OCI-LY7 (cell line): ENCODE measurements around the gene KRTAP5-8. TPM values are rescaled to one million over a fixed set of nuclear protein-coding genes. Genes with fewer than 3 reads are reported as not detected.

ENCODE experiments used
- BruUV-seq: library from RNA; stranded (reverse); fragments of 400-500 nt; replicated peaks from 2 replicates; lab custom pipeline; 2021; lab: Mats Ljungman, UMichigan
- CTCF ChIA-PET: fragments of 300-600 bp; sonication (Branson Sonifier 250); formaldehyde crosslinking; loops from one replicate; lab custom pipeline; 2022; ENCODE audit warnings: antibody characterized with exemption; ENCODE audit not compliant: unreplicated experiment; lab: Charles Lee
- POLR2A ChIA-PET: fragments of 300-600 bp; sonication (Branson Sonifier 250); formaldehyde crosslinking; loops from one replicate; lab custom pipeline; 2022; ENCODE audit warnings: antibody characterized with exemption; lab: Charles Lee
- DNase-seq: peaks from one replicate; pipeline ENCODE4 v3.0.0-alpha.2; 2015; ENCODE audit warnings: low spot score
- H2AFZ ChIP-seq: fragments of 200-600 bp; sonication (generic), shearing (Covaris generic); 2 replicates; pipeline ENCODE4 v1.6.1; 2014; ENCODE audit warnings: mild to moderate bottlenecking, antibody characterized with exemption, low read length, moderate library complexity
- H3K27ac ChIP-seq: fragments of 200-600 bp; sonication (generic); 2 replicates; pipeline ENCODE4 v1.5.1; 2014; ENCODE audit warnings: mixed run types, low read depth, mild to moderate bottlenecking, moderate library complexity, low read length, inconsistent platforms; ENCODE audit not compliant: poor library complexity, severe bottlenecking
- H3K36me3 ChIP-seq: fragments of 200-600 bp; sonication (generic); 2 replicates; pipeline ENCODE4 v1.6.1; 2014; ENCODE audit warnings: mild to moderate bottlenecking, antibody characterized with exemption, low read length, moderate library complexity, mixed read lengths; ENCODE audit not compliant: insufficient read depth
- H3K4me1 ChIP-seq: fragments of 200-600 bp; sonication (generic); 2 replicates; pipeline ENCODE4 v1.5.1; 2014; ENCODE audit warnings: mild to moderate bottlenecking, low read length; ENCODE audit not compliant: insufficient read depth, poor library complexity, severe bottlenecking
- H3K4me2 ChIP-seq: fragments of 200-600 bp; sonication (generic); 2 replicates; pipeline ENCODE4 v1.6.1; 2014; ENCODE audit warnings: mild to moderate bottlenecking, low read length
- H3K4me3 ChIP-seq: fragments of 200-600 bp; sonication (generic); 2 replicates; pipeline ENCODE4 v1.5.1; 2014; ENCODE audit warnings: mild to moderate bottlenecking, low read depth, low read length; ENCODE audit not compliant: poor library complexity, severe bottlenecking
- H3K79me2 ChIP-seq: fragments of 200-600 bp; sonication (generic); 2 replicates; pipeline ENCODE4 v1.6.1; 2016; ENCODE audit warnings: low read depth, mild to moderate bottlenecking, low read length, moderate library complexity, mixed read lengths; ENCODE audit not compliant: insufficient read depth
- H3K9me2 ChIP-seq: fragments of 200-600 bp; sonication (generic); 2 replicates; pipeline ENCODE4 v1.6.1; 2016; ENCODE audit warnings: mild to moderate bottlenecking, low read length, mixed read lengths; ENCODE audit not compliant: insufficient read depth
- H3K9me3 ChIP-seq: fragments of 200-600 bp; sonication (generic); 2 replicates; pipeline ENCODE4 v1.6.1; 2014; ENCODE audit warnings: mild to moderate bottlenecking, mixed run types, low read length, mixed read lengths
- H4K20me1 ChIP-seq: fragments of 200-600 bp; sonication (generic); 2 replicates; pipeline ENCODE4 v1.6.1; 2014; ENCODE audit warnings: mild to moderate bottlenecking, antibody characterized with exemption, low read length, moderate library complexity, mixed read lengths; ENCODE audit not compliant: insufficient read depth
- EZH2phosphoT487 ChIP-seq: fragments of 200-600 bp; sonication (generic); IDR thresholded peaks from 2 replicates; pipeline ENCODE4 v1.6.1; 2018; ENCODE audit warnings: low read depth, borderline replicate concordance, mild to moderate bottlenecking, mixed run types, antibody characterized with exemption, low read length, moderate library complexity, mixed read lengths
- intact Hi-C: fragments of 100-400 bp; cut with micrococcal nuclease; formaldehyde crosslinking; loops from one replicate; pipeline ENCODE4 v1.10.0; 2022; ENCODE audit not compliant: unreplicated experiment
- total RNA-seq, 2 experiments: library from RNA; depleted of rRNA in 1 of 2; stranded (reverse); fragments of >200 nt in 1 of 2; shearing (Covaris generic) in 1 of 2; gene quantifications; 2 replicates each; pipeline ENCODE4 v1.2.3, GENCODE V29; 2014 to 2022
- TF ChIP-seq, protein P1 (sequence below): fragments of 200-600 bp; sonication (generic); conservative IDR thresholded peaks from 2 replicates; pipeline ENCODE4 v1.5.1; 2014; ENCODE audit warnings: mild to moderate bottlenecking, antibody characterized with exemption, low read length, moderate library complexity, mixed read lengths

Gene KRTAP5-8
- total RNA-seq, 2 experiments from 2014 or later = not detected

DNA sequence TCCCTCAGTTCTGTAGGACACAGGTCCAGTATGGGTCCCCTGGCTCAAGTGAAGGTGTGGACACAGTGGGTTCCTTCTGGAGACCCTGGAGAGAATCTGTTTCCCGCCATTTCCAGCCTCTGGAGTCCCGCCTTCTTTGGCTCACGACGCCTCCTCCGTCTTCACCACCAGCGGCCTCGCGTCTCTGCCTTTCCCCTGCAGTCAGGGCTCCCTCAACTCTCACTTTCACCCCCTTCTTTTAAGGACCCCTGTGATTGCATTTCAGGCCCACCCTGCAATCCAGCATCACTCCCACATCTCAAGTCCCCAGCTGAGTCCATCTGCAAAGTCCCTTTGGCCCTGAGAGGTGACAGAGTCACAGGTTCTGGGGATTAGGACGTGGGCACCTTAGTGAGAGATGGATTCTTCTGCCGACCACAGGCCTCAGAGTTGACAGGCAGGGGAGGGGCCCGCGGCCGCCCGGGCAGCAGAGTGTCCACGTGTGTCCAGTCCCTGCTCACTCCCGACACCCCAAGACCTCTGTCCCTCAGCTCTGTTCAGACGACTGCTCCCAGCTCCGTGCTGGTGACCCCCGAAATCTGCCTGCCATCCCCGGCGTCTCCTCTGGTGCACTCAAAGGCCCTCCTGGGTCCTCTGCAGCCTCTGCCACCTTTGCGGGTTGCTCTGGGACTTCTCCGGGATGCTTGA is 47.6 kb upstream of the KRTAP5-8 start:
- peaks cover 13% of the 10 kb centered on the region; the same call in 1 of the 2 replicates for H3K36me3 ChIP-seq
- H3K4me2 ChIP-seq = no peak overlapping the region
- H4K20me1 ChIP-seq = no peaks in the 10 kb centered on the region
- POLR2A ChIA-PET = no interaction called here
- no peak for DNase-seq
- H3K9me2 ChIP-seq = no peaks in the 10 kb centered on the region
- intact Hi-C loops = no loop called here
- H3K27ac ChIP-seq = no peak overlapping the region
- no peak overlapping the region for H3K4me3 ChIP-seq
- CTCF ChIA-PET = no interaction called here
- no peaks in the 10 kb centered on the region for H3K4me1 ChIP-seq
- no TSS peak for BruUV-seq
- no peaks in the 10 kb centered on the region for H3K79me2 ChIP-seq
- no peak for TF ChIP-seq EZH2phosphoT487
- TF ChIP-seq, protein P1, sequence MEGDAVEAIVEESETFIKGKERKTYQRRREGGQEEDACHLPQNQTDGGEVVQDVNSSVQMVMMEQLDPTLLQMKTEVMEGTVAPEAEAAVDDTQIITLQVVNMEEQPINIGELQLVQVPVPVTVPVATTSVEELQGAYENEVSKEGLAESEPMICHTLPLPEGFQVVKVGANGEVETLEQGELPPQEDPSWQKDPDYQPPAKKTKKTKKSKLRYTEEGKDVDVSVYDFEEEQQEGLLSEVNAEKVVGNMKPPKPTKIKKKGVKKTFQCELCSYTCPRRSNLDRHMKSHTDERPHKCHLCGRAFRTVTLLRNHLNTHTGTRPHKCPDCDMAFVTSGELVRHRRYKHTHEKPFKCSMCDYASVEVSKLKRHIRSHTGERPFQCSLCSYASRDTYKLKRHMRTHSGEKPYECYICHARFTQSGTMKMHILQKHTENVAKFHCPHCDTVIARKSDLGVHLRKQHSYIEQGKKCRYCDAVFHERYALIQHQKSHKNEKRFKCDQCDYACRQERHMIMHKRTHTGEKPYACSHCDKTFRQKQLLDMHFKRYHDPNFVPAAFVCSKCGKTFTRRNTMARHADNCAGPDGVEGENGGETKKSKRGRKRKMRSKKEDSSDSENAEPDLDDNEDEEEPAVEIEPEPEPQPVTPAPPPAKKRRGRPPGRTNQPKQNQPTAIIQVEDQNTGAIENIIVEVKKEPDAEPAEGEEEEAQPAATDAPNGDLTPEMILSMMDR = no peak
- H2AFZ ChIP-seq = no peak overlapping the region
- no peaks in the 10 kb centered on the region for H3K9me3 ChIP-seq

DNA sequence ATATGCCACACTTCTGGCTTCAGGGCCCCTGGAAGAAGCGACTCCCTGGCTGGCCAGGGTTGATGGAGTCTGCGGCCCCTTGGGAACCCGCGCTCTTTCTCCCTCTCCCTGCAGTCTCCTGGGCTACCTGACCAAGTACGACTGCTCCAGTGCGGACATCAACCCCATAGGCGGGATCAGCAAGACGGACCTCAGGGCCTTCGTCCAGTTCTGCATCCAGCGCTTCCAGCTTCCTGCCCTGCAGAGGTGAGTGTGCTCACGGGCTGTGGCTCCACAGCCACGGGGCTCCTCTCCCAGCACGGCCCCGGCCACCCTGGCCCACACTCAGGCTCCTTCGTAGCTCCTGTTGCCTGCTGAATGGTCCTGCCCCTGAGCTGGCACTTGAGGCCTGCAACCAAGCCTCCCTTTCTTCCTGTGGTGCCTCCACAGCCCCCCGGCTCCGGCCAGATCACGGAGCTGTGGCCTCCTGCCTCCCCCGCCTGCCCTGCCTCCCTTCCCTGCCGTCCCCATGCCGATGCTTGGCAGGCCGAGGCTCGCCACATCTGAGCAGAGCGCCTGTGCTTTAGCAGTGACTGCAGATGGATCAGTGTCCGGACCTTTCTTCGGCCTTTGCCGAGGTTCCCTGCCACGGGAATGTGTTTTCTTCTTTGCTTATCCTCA is 47.0 kb upstream of the KRTAP5-8 start:
- BruUV-seq = no TSS peak
- intact Hi-C loops = no loop called here
- H3K27ac ChIP-seq = no peak overlapping the region
- no peaks in the 10 kb centered on the region for H3K79me2 ChIP-seq
- H3K9me2 ChIP-seq = no peaks in the 10 kb centered on the region
- no peaks in the 10 kb centered on the region for H4K20me1 ChIP-seq
- TF ChIP-seq, protein P1 = no peak
- TF ChIP-seq EZH2phosphoT487 = no peak
- no peak overlapping the region for H3K4me3 ChIP-seq
- no peak overlapping the region for H3K4me2 ChIP-seq
- ChIA-PET POLR2A (no interaction called here), CTCF (no interaction called here)
- no peaks in the 10 kb centered on the region for H3K4me1 ChIP-seq
- H3K36me3 ChIP-seq = peaks cover 13% of the 10 kb centered on the region; the same call in 1 of the 2 replicates
- H2AFZ ChIP-seq = no peak overlapping the region
- no peak for DNase-seq
- H3K9me3 ChIP-seq = no peaks in the 10 kb centered on the region

DNA sequence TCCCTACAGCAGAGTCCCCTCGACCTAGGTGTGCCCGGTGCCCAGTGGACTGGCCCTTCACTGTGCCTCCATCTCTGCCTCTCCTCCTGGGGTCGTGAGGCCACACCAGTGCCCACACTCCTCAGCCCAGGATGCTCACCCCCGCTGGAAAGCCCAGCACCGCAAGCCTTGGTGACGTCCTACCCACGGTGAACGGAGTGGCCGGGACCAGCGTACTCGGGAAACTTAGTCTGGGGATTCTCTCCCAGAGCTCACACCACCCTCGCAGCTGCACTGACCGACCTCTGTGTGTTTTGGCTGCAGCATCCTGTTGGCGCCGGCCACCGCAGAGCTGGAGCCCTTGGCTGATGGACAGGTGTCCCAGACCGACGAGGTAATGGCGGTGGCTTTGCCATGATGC is 46.3 kb upstream of the KRTAP5-8 start:
- Histone ChIP-seq H3K4me3 (no peak overlapping the region), H3K9me3 (no peaks in the 10 kb centered on the region), H3K9me2 (no peaks in the 10 kb centered on the region), H3K27ac (no peak overlapping the region), H3K36me3 (peaks cover 13% of the 10 kb centered on the region; the same call in 1 of the 2 replicates), H3K79me2 (no peaks in the 10 kb centered on the region), H2AFZ (no peak overlapping the region), H3K4me2 (no peak overlapping the region), H4K20me1 (no peaks in the 10 kb centered on the region), H3K4me1 (no peaks in the 10 kb centered on the region)
- TF ChIP-seq EZH2phosphoT487 = no peak
- TF ChIP-seq, protein P1 = no peak
- ChIA-PET POLR2A (no interaction called here), CTCF (no interaction called here)
- intact Hi-C loops = no loop called here
- no TSS peak for BruUV-seq
- DNase-seq = no peak
